HG03342 (cell line): ENCODE results near the gene PRORP.
"Not testable (repeated sequence)": the region's sequence is repeated elsewhere in the genome, so short reads cannot be mapped to it uniquely, and the experiment has no call there.

Source experiments
- ATAC-seq: cut with Tn5 transposase; IDR thresholded peaks from one replicate; pipeline ENCODE4 v1.9.1; 2021; ENCODE audit warnings: mild to moderate bottlenecking, moderate library complexity; ENCODE audit not compliant: unreplicated experiment

Gene PRORP

GRCh38 chr14:35121887-35122695, at the start of gene PRORP, which contains the start of gene PPP2R3C:
PRORP (plus strand) TSS chr14:35122552; CDS start chr14:35123246, 694 bp downstream.
PPP2R3C (minus strand) TSS chr14:35121990; CDS start chr14:35121959, 31 bp downstream.
- ATAC-seq, result peak; percentile 74

GRCh38 chr14:35073486-35073885, 48.9 kb upstream of the PRORP start:
- no peak for ATAC-seq

- no peak for ATAC-seq
These were observed 44.3 kb upstream of the PRORP start for GRCh38 chr14:35078082-35078481.

GRCh38 chr14:35079742-35080141, 42.6 kb upstream of the PRORP start:
- no peak for ATAC-seq

- ATAC-seq, result no peak
These were observed 38.7 kb upstream of the PRORP start for GRCh38 chr14:35083530-35084150.

DNA sequence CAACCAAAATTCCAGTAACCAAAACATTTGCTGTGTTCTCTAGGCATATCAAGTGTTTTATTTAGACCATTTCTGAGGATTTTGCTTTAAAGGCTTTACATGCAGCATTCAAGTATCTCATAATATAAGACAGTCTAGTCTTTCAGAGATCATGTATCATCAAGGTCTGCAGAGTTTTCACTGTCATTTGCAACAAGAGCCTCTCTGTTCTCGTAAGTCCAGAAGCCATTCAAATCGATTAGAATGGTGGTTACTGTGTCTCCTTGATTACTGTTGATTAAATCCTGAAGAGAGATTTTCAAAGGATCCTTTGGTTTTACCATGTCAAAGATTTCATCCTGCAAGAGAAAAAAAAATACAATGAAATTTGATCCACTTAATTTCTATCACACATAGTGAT, 36.9 kb upstream of the PRORP start:
- no peak for ATAC-seq

- no peak for ATAC-seq
These were observed 33.8 kb upstream of the PRORP start for GRCh38 chr14:35088514-35088913.

DNA sequence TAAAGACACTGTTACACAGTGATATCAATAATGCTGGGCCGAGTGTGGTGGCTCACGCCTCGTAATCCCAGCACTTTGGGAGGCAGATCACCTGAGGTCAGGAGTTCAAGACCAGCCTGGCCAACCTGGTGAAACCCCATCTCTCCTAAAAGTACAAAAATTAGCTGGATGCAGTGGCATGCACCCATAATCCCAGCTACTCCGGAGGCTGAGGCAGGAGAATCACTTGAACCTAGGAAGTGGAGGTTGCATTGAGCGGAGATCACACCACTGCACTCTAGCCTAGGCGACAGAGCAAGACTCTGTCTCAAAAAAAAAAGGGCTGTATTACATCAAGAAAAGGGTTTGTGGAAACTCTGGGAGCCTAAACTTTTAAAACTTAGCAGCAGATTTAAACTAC, 27.7 kb upstream of the PRORP start:
- not testable (repeated sequence) for ATAC-seq

DNA sequence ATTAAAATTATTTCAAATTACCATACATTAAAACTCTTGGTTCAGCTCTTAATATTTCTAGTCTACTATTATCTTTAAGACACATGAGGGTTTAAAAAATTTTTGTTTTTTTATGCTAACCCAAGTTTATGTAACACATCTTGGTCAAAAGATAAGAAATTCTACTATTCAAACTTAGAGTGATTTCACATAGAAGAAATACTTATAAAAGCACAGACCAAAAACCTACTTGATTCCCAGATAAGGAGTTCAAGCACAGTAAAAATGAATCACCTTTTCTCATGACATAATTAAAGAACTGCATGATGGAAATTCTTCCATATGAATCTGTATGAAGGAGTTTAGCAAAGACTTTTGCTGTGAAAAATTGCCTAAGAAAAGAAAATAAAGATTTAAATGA, 14.5 kb upstream of the PRORP start:
- ATAC-seq, result no peak

GRCh38 chr14:35112641-35113040, 9.7 kb upstream of the PRORP start:
- ATAC-seq, result no peak

DNA sequence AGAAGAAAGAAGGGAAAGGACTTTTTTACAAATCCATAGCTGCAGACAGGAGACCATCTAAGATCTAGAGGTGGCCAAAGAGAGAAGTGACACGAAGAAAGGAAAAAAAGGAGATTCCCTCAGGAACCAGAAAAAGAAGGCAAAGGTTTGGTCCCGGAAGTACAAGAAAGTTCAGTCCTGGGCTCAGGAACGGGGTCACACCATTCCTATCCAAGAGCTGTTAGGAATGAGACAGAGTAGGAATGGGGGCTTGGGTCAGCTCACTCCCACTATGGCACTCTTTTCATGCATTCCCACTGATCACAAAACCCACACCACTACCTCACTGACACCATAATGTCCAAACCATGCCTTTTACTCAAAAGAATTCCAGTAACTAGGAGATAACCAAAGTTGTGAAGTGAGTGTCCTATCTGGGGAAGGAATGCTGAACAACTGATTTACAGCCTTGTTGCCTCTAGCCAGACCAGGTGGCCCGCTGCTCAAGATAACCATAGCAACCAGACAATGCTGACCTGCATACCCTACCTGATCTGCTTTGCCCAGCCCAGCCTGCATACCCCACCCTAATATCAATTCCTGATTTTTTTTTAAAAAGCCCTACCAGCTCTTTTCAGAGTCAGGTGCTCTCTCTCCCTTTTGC, 8.9 kb upstream of the PRORP start:
- ATAC-seq, result no peak

GRCh38 chr14:35114036-35114435, 8.3 kb upstream of the PRORP start:
- no peak for ATAC-seq

DNA sequence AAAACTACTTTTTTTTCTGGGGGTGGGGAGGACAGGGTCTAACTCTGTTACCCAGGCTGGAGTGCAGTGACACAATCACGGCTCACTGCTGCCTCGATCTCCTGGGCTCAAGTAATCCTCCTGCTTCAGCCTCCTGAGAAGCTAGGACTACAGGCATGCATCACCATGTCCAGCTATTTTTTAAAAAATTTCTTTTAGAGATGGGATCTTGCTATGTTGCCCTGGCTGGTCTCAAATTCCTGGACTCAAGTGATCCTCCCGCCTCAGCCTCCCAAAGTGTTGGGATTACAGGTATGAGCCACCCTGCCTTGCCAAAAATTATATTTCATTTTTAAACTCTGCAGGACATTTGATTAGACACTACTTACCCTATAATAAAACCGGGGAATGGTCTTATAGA, 6.1 kb upstream of the PRORP start:
- no peak for ATAC-seq

DNA sequence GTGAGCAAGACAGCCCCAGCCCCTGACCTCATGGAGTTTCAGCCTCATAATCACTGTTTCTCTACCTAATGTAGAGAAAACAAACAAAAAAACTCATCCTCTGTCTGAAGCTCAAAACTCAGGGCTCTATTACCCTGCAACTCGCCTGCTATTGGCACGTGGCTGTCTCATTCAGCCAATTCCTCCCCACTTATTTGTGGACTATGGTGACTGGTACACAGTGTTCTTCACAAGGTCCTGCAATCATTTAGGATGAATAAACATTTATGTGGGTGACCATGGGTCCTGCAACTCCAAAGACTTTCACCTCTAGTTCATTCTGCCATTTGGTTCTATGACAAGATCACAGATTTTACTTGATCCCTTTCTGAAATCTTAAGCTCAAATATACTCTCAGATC, 5.2 kb upstream of the PRORP start:
- ATAC-seq, result no peak

GRCh38 chr14:35121026-35121886, 1.1 kb upstream of the PRORP start:
- ATAC-seq, result no peak

GRCh38 chr14:35122696-35123387, 490 bp downstream of the PRORP start:
- ATAC-seq, result no peak

DNA sequence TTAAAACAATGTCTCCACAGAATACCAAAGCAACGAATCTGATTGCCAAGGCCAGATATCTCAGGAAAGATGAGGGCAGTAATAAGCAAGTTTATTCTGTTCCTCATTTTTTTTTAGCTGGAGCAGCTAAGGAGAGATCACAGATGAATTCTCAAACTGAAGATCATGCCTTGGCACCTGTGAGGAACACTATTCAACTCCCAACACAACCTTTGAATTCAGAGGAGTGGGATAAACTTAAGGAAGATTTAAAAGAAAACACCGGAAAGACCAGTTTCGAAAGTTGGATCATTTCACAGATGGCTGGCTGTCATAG, 994 bp downstream of the PRORP start:
- no peak for ATAC-seq

GRCh38 chr14:35124127-35124526, 1.8 kb downstream of the PRORP start:
- no peak for ATAC-seq

DNA sequence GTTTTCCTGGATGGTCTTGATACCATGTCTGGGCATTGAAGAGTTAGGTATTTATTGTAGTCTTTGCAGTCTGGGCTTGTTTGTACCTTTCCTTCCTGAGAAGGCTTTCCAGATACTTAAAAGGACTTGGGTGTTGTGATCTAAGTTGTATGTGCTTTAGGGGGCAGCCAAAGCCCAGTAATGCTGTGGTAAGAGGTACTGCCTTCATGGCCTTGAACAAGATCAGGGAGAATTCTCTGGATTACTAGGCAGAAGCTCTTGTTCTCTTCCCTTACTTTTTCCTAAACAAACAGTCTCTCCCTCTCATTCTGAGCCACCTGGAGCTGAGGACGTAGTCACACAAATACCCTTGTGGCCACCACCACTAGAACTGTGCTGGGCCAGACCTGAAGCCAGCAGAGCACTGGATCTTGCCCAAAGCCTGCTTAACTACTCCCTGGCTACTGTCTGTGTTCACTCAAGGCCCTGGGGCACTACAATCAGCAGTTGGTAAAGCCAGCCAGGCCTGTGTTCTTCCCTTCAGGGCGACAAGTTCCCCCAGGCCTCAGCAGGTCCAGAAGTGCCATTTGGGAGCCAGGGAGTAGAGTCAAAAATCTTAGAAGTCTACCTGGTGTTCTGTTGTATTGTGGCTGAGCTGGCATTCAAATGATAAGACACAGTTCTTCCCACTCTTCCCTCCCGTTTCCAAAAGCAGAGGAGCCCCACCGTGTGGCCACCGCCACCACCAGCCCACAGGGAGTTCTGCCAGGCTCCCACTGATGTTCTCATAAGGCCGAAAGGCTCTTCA, 11.4 kb downstream of the PRORP start:
- no peak for ATAC-seq
